Loucy (cell line): ENCODE measurements around the gene CDH13.

Source experiments
- CTCF ChIP-seq: fragments of 200-600 bp; sonication (generic); conservative IDR thresholded peaks from 2 replicates; pipeline ENCODE4 v1.5.1; 2014; ENCODE audit warnings: mild to moderate bottlenecking, antibody characterized with exemption, low read length
- EZH2phosphoT487 ChIP-seq: fragments of 200-600 bp; IDR thresholded peaks from 2 replicates; pipeline ENCODE4 v1.6.1; 2018; ENCODE audit warnings: antibody characterized with exemption, mild to moderate bottlenecking, moderate library complexity, borderline replicate concordance

- TF ChIP-seq CTCF (no peak), EZH2phosphoT487 (no peak)
Measured at GRCh38 chr16:83653785-83654184, 1027.0 kb downstream of the CDH13 start.
